Ovary (tissue), 3 donors: Measurements from ENCODE around the gene RABGAP1L.

Experiments used
- CTCF ChIP-seq, 3 donors: fragments of 450-650 bp in 2 of 3; fragments of 200-600 bp in 1 of 3; IDR thresholded peaks; one replicate each; pipeline versions ENCODE4 v1.5.1 to v1.8.0; 2016 to 2022; ENCODE audit warnings: antibody characterized with exemption in 3 of 3, mild to moderate bottlenecking in 1 of 3
- EP300 ChIP-seq: sonication (generic); formaldehyde crosslinking; IDR thresholded peaks from one replicate; pipeline ENCODE4 v1.6.1; 2017; ENCODE audit warnings: antibody characterized with exemption
- POLR2A ChIP-seq: fragments of 450-650 bp; IDR thresholded peaks from one replicate; pipeline ENCODE4 v1.6.1; 2017; ENCODE audit warnings: antibody characterized with exemption, mild to moderate bottlenecking, moderate library complexity
- donor health status: DM: no; HTN: no; CAD: no.

- TF ChIP-seq EP300 (no peak), POLR2A (no peak), CTCF (IDR thresholded peaks at IDR 0.05) (no peak)
Observed at GRCh38 chr1:174112489-174113162, 46.7 kb upstream of the RABGAP1L start.
